Osteoblast (primary cell): ENCODE data around the gene HS1BP3. TPM values are rescaled to one million over a fixed set of nuclear protein-coding genes. Genes with fewer than 3 reads are reported as not detected.

Experiments used
- DNase-seq: peaks from one replicate; pipeline ENCODE4 v3.0.0; 2011; ENCODE audit warnings: low spot score, mixed read lengths; ENCODE audit not compliant: insufficient read length; ENCODE audit errors: missing footprints
- H2AFZ ChIP-seq: 2 replicates; pipeline ENCODE4 v1.6.0; 2011; ENCODE audit warnings: mild to moderate bottlenecking, low read length
- H3K27ac ChIP-seq: 2 replicates; pipeline ENCODE4 v1.5.1; 2011; ENCODE audit warnings: mild to moderate bottlenecking, low read depth, low read length, moderate library complexity
- H3K27me3 ChIP-seq: 2 replicates; pipeline ENCODE4 v1.6.0; 2012; ENCODE audit warnings: mild to moderate bottlenecking, control low read depth, inconsistent platforms, low read length, moderate library complexity; ENCODE audit not compliant: insufficient read depth
- H3K36me3 ChIP-seq: 2 replicates; pipeline ENCODE4 v1.5.1; 2011; ENCODE audit warnings: mild to moderate bottlenecking, low read length, control low read depth, moderate library complexity; ENCODE audit not compliant: insufficient read depth
- H3K4me1 ChIP-seq: 2 replicates; pipeline ENCODE4 v1.5.1; 2011; ENCODE audit warnings: mild to moderate bottlenecking, low read length, control low read depth, moderate library complexity; ENCODE audit not compliant: insufficient read depth
- H3K4me2 ChIP-seq: 2 replicates; pipeline ENCODE4 v1.6.0; 2011; ENCODE audit warnings: mild to moderate bottlenecking, low read length; ENCODE audit not compliant: insufficient read depth
- H3K4me3 ChIP-seq: fragments of 200-600 bp; sonication (generic); 3 replicates; pipeline ENCODE4 v1.5.1; 2012; ENCODE audit warnings: mild to moderate bottlenecking, low read length, inconsistent platforms; ENCODE audit not compliant: insufficient read depth
- H3K79me2 ChIP-seq: 2 replicates; pipeline ENCODE4 v1.6.0; 2012; ENCODE audit warnings: mild to moderate bottlenecking, low read length, control low read depth, inconsistent platforms; ENCODE audit not compliant: insufficient read depth
- H3K9me3 ChIP-seq: 2 replicates; pipeline ENCODE4 v1.5.1; 2011; ENCODE audit warnings: low read depth, low read length, control low read depth
- H4K20me1 ChIP-seq: 2 replicates; pipeline ENCODE4 v1.6.0; 2012; ENCODE audit warnings: mild to moderate bottlenecking, low read length, control low read depth; ENCODE audit not compliant: insufficient read depth
- CTCF ChIP-seq: IDR thresholded peaks from 2 replicates; pipeline ENCODE4 v1.5.1; 2011; ENCODE audit warnings: mild to moderate bottlenecking, low read depth, low read length, moderate library complexity; ENCODE audit errors: extremely low read depth
- total RNA-seq: library from RNA; depleted of rRNA; stranded (reverse); fragments of >200 nt; gene quantifications from 2 replicates; pipeline ENCODE4 v1.2.3, GENCODE V29; 2012

The HS1BP3 gene
- total RNA-seq, 1 donor, result 47.8 TPM

DNA sequence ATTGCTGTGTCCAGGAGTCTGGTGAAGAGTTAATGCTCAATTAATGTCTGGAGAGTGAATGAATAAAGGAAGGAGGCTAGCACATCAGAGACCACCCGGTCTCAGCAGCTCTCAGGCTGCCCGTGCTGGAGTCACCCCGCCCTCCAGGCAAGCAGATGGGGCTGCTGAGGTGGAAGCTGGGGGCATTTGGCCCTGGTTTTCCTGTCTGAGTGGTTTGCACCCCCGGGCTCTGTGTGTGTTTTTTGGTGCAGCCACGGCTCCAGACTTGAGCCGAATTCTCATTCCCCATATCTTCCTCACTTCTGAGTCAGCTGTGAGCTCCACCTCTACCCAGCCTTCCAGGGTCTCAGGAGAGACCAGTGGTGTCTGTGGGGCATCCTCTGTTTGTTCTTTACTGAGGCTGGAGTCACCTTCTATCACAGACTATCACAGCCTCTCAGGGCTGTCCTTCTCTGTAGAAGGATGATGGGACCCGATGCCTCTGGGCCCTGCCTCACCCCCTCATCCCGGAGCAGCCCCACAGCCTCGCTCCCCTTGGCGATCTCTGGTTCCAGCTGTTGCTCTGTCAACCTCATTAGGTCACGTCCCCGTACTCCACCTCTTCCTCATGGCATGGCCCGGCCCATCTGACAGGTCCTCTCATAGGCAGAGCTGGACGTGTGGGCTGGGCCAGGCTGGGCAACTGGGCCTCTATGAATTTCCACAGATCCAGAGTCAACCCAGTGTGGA, 60.8 kb downstream of the HS1BP3 start:
- Histone ChIP-seq H3K27ac (peak overlapping the region; percentile 53), H3K9me3 (no peaks in the 10 kb centered on the region), H3K79me2 (no peaks in the 10 kb centered on the region), H4K20me1 (no peaks in the 10 kb centered on the region), H3K4me3 (no peak overlapping the region), H3K4me1 (peaks cover 38% of the 10 kb centered on the region), H2AFZ (no peak overlapping the region), H3K36me3 (no peaks in the 10 kb centered on the region), H3K27me3 (no peaks in the 10 kb centered on the region), H3K4me2 (no peak overlapping the region)
- peak; percentile 77 for DNase-seq
- no peak for TF ChIP-seq CTCF

DNA sequence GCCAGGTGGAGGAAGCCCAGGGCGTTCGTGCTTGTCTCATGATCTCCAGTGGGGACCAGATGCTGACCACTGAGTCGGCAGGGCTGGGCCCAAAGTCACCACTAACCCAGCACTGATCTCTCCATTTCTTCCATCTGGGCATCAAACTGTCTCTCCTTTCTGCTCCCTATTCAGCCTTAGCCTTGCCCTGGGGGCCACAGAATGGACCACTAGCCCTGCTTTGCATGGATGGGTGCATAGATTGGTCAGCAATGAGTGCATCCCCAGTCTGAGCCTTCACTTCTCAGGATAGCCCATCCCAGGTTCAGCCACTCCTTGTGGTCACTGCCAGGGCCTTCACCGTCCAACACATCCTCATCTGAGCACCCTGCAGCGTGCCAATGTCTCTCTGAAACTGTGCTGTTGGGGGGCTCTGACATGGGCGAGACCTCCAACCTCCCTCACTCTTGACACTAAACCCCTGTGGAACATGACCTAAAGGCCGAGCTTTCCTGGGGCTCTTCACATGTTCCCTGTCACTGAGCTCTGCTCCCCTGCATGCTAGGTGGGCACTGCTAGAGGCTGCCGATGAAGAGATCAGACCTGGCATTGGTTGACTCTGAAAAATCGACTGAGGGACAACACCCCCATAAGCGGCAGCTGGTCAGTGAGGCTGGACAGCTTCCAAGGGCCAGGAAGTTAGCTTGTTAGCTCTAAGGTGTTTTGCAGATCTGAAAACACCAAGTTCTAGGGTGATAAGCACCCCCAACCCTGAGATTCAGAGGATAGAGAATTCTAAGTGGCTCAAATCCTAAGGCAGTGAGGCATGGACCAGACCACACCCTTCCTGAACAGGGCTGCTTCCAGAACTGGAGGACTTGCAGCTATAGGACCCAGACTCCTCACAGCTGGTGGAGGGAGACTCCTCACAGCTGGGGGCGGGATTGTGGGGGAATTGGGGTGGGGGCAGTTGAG, 61.7 kb downstream of the HS1BP3 start:
- Histone ChIP-seq H3K4me2 (no peak overlapping the region), H3K27me3 (no peaks in the 10 kb centered on the region), H3K4me1 (peaks cover 38% of the 10 kb centered on the region), H3K27ac (no peak overlapping the region), H3K36me3 (no peaks in the 10 kb centered on the region), H3K4me3 (no peak overlapping the region), H4K20me1 (no peaks in the 10 kb centered on the region), H3K79me2 (no peaks in the 10 kb centered on the region), H3K9me3 (no peaks in the 10 kb centered on the region), H2AFZ (no peak overlapping the region)
- no peak for TF ChIP-seq CTCF
- DNase-seq, result no peak

DNA sequence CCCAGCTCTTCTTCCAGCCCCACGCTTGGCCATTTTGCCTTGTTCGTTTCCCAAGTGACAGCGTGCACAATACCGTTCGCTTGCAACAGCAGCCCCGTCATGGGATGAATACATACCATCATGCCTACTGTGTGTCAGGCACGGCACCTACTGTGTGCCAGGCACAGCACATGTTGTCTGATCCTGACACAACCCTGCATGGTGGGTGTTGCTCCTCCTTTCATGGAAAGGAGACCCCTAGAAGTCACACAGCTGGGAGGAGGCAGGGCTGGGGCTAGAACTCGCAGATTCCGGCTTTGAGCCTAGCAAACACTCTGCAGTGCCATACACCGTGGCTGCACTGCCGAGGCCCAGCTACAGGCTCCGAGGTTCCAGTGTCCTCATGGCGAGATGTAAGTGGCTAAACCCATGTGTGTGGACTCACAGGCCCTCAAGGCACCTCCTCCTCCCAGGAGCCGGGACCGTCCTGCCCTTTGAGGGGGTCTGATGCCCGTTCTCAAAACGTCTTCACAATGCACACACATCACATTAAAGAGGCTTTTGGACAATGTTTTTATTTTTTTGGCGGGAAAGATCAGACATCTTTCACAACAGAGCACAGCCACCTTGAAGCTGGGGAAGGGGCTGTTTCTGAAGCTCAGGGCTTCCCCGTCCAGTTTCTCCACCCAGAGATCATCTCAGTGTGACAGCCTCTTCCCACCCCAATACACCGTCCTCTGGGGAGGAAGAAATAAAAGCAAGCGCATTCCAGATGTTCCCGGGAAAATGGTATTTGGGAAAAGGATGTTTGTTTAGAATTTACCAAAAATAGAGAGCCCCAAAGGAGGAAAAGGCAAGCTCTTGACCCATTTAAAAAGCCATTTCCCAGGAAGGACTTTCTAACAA, 64.9 kb downstream of the HS1BP3 start:
- Histone ChIP-seq H3K4me3 (no peak overlapping the region), H3K9me3 (no peaks in the 10 kb centered on the region), H4K20me1 (no peaks in the 10 kb centered on the region), H2AFZ (no peak overlapping the region), H3K36me3 (no peaks in the 10 kb centered on the region), H3K27me3 (no peaks in the 10 kb centered on the region), H3K4me2 (no peak overlapping the region), H3K27ac (no peak overlapping the region), H3K4me1 (peaks cover 32% of the 10 kb centered on the region), H3K79me2 (no peaks in the 10 kb centered on the region)
- DNase-seq, result no peak
- TF ChIP-seq CTCF, result no peak
